Lower lobe of right lung (tissue), 2 donors: ENCODE measurements around the gene CDC42SE2. TPM values are rescaled to one million over a fixed set of nuclear protein-coding genes. Genes with fewer than 3 reads are reported as not detected.

ENCODE experiments used
- ATAC-seq, 2 donors: fragments of 200-7000 bp; cut with Tn5 transposase; one replicate each; pipeline ENCODE4 v1.9.1; 2020 to 2022; ENCODE audit warnings: mild to moderate bottlenecking in 2 of 2, moderate library complexity in 2 of 2
- DNase-seq: peaks from one replicate; pipeline ENCODE4 v3.0.0-alpha.2; 2020
- H3K27ac ChIP-seq: fragments of 200-600 bp; one replicate; pipeline ENCODE4 v1.8.0; 2022
- H3K27me3 ChIP-seq: fragments of 200-600 bp; one replicate; pipeline ENCODE4 v1.8.0; 2022; ENCODE audit warnings: low read depth
- H3K36me3 ChIP-seq: fragments of 200-600 bp; one replicate; pipeline ENCODE4 v1.8.0; 2022; ENCODE audit warnings: mild to moderate bottlenecking
- H3K4me1 ChIP-seq: fragments of 200-600 bp; one replicate; pipeline ENCODE4 v1.8.0; 2022
- H3K4me3 ChIP-seq: fragments of 200-600 bp; one replicate; pipeline ENCODE4 v1.8.0; 2022; ENCODE audit warnings: mild to moderate bottlenecking
- H3K9me3 ChIP-seq: fragments of 200-600 bp; one replicate; pipeline ENCODE4 v1.8.0; 2022
- CTCF ChIP-seq: fragments of 200-600 bp; IDR thresholded peaks from one replicate; pipeline ENCODE4 v1.8.0; 2022; ENCODE audit warnings: antibody characterized with exemption, mild to moderate bottlenecking
- intact Hi-C: fragments of 100-400 bp; cut with DNase I; formaldehyde crosslinking; loops from one replicate; pipeline ENCODE4 v1.11.0; 2022
- total RNA-seq: library from RNA; stranded (reverse); fragmentation: NEBNext Ultra II Directional; extraction: Animal tissue kit (Norgen Biotek cat#: 25700); gene quantifications from one replicate; pipeline ENCODE4 v1.2.1, GENCODE V29; 2021
- donor health status: DM: no; HTN: yes; CAD: no; lungs with severe emphysema.

The CDC42SE2 gene
- total RNA-seq, 1 donor from 2014 or later, result 38.7 TPM

GRCh38 chr5:131384616-131385214, 120.9 kb downstream of the CDC42SE2 start:
- no peak overlapping the region for H3K27ac ChIP-seq
- peaks cover 38% of the 10 kb centered on the region for H3K4me1 ChIP-seq
- no peak for ATAC-seq
- intact Hi-C loops, result no loop called here
- DNase-seq, result no peak
- H3K36me3 ChIP-seq, result peaks cover 11% of the 10 kb centered on the region
- H3K27me3 ChIP-seq, result no peaks in the 10 kb centered on the region
- H3K4me3 ChIP-seq, result no peak overlapping the region
- H3K9me3 ChIP-seq, result no peaks in the 10 kb centered on the region
- no peak for TF ChIP-seq CTCF

GRCh38 chr5:131386124-131386523, 122.3 kb downstream of the CDC42SE2 start:
- peaks cover 16% of the 10 kb centered on the region for H3K36me3 ChIP-seq
- H3K27ac ChIP-seq, result peak overlapping the region; percentile 19

GRCh38 chr5:131386779-131387178, 122.9 kb downstream of the CDC42SE2 start:
- H3K9me3 ChIP-seq, result no peaks in the 10 kb centered on the region
- ATAC-seq (no peak), DNase-seq (no peak)
- no peak for TF ChIP-seq CTCF
- intact Hi-C loops, result no loop called here
- peaks cover 17% of the 10 kb centered on the region for H3K4me1 ChIP-seq
- no peaks in the 10 kb centered on the region for H3K27me3 ChIP-seq
- peak overlapping the region; percentile 19 for H3K27ac ChIP-seq
- H3K4me3 ChIP-seq, result no peak overlapping the region
- H3K36me3 ChIP-seq, result peaks cover 21% of the 10 kb centered on the region

More at GRCh38 chr5:131386124-131386523, 122.3 kb downstream of the CDC42SE2 start:
- Histone ChIP-seq H3K9me3 (no peaks in the 10 kb centered on the region), H3K4me1 (peaks cover 24% of the 10 kb centered on the region), H3K27me3 (no peaks in the 10 kb centered on the region), H3K4me3 (no peak overlapping the region)
- DNase-seq, result no peak
- no peak for TF ChIP-seq CTCF
- ATAC-seq, result no peak
- intact Hi-C loops, result no loop called here

- no peaks in the 10 kb centered on the region for H3K9me3 ChIP-seq
- H3K27ac ChIP-seq, result no peak overlapping the region
- H3K27me3 ChIP-seq, result no peaks in the 10 kb centered on the region
- ATAC-seq, result no peak
- intact Hi-C loops, result no loop called here
- no peak for TF ChIP-seq CTCF
- H3K4me3 ChIP-seq, result no peak overlapping the region
- H3K4me1 ChIP-seq, result peaks cover 12% of the 10 kb centered on the region
- no peak for DNase-seq
- H3K36me3 ChIP-seq, result peaks cover 26% of the 10 kb centered on the region
These were observed 123.4 kb downstream of the CDC42SE2 start for GRCh38 chr5:131387255-131387654.

- DNase-seq (no peak), ATAC-seq (no peak)
- Histone ChIP-seq H3K4me3 (no peak overlapping the region), H3K27ac (no peak overlapping the region), H3K36me3 (peaks cover 39% of the 10 kb centered on the region), H3K27me3 (no peaks in the 10 kb centered on the region), H3K9me3 (no peaks in the 10 kb centered on the region), H3K4me1 (peaks cover 19% of the 10 kb centered on the region)
- TF ChIP-seq CTCF, result no peak
- intact Hi-C loops, result no loop called here
These were observed 125.4 kb downstream of the CDC42SE2 start for GRCh38 chr5:131389096-131389868.
